ENCODE measurements around the gene KNL1.

- TF ChIP-seq POLR2AphosphoS5 (IDR thresholded peaks at IDR 0.05; ENCODE audit: borderline replicate concordance, low read depth, low read length) (peak; percentile 85), EZH2 (IDR thresholded peaks at IDR 0.05) (no peak)
Measured at GRCh38 chr15:40593588-40594428, at the start of gene KNL1.
